GM19395 (cell line): ENCODE results near the gene CKMT1A.
A peak's percentile ranks its signal among the peaks of the same experiment; 100 is the strongest.
"Not testable (repeated sequence)": the region's sequence is repeated elsewhere in the genome, so short reads cannot be mapped to it uniquely, and the experiment has no call there.

Experiments
- ATAC-seq: cut with Tn5 transposase; IDR thresholded peaks from one replicate; pipeline ENCODE4 v1.9.1; 2021; ENCODE audit warnings: mild to moderate bottlenecking, moderate library complexity; ENCODE audit not compliant: unreplicated experiment

The CKMT1A gene

GRCh38 chr15:43693148-43694022, at the start of gene CKMT1A:
TSS of gene CKMT1A (plus strand) at chr15:43693859. CDS start at chr15:43694051, 192 bp downstream.
- not testable (repeated sequence) for ATAC-seq

- no peak for ATAC-seq
Measured at GRCh38 chr15:43648649-43649429, 44.8 kb upstream of the CKMT1A start, which contains the start of gene CATSPER2. TSS of gene CATSPER2 (minus strand) at chr15:43648844. CDS start at chr15:43648061, 783 bp downstream.

- not testable (repeated sequence) for ATAC-seq
Measured at GRCh38 chr15:43649430-43649926, 44.2 kb upstream of the CKMT1A start.

GRCh38 chr15:43659727-43660126, 33.9 kb upstream of the CKMT1A start:
- ATAC-seq = not testable (repeated sequence)

- not testable (repeated sequence) for ATAC-seq
Measured at GRCh38 chr15:43662293-43662692, 31.4 kb upstream of the CKMT1A start.

GRCh38 chr15:43663333-43663732, 30.3 kb upstream of the CKMT1A start:
- not testable (repeated sequence) for ATAC-seq

GRCh38 chr15:43666177-43666576, 27.5 kb upstream of the CKMT1A start:
- ATAC-seq = not testable (repeated sequence)

- not testable (repeated sequence) for ATAC-seq
Measured at GRCh38 chr15:43674175-43674574, 19.5 kb upstream of the CKMT1A start.

- ATAC-seq = peak; percentile 94
Measured at GRCh38 chr15:43689604-43690301, 3.9 kb upstream of the CKMT1A start.

- ATAC-seq = not testable (repeated sequence)
Measured at GRCh38 chr15:43692679-43693078, 980 bp upstream of the CKMT1A start.

- ATAC-seq = no peak
Measured at GRCh38 chr15:43702174-43702573, 8.5 kb downstream of the CKMT1A start.

GRCh38 chr15:43702701-43703424, 9.2 kb downstream of the CKMT1A start:
- ATAC-seq = no peak

GRCh38 chr15:43710431-43711131, 16.9 kb downstream of the CKMT1A start:
- not testable (repeated sequence) for ATAC-seq

GRCh38 chr15:43723151-43723550, 29.5 kb downstream of the CKMT1A start:
- ATAC-seq = no peak

GRCh38 chr15:43726306-43726705, 32.6 kb downstream of the CKMT1A start:
- ATAC-seq = not testable (repeated sequence)

- not testable (repeated sequence) for ATAC-seq
Measured at GRCh38 chr15:43728053-43728725, 34.5 kb downstream of the CKMT1A start.

- ATAC-seq = peak; percentile 54
Measured at GRCh38 chr15:43735416-43735815, 41.8 kb downstream of the CKMT1A start.

GRCh38 chr15:43746245-43746902, 52.7 kb downstream of the CKMT1A start, which contains the start of gene PDIA3:
TSS of gene PDIA3 (plus strand) at chr15:43746438. CDS start at chr15:43746540, 102 bp downstream.
- ATAC-seq = peak; percentile 69
